Measurements from ENCODE around the gene SUPT3H.

SUPT3H gene

DNA sequence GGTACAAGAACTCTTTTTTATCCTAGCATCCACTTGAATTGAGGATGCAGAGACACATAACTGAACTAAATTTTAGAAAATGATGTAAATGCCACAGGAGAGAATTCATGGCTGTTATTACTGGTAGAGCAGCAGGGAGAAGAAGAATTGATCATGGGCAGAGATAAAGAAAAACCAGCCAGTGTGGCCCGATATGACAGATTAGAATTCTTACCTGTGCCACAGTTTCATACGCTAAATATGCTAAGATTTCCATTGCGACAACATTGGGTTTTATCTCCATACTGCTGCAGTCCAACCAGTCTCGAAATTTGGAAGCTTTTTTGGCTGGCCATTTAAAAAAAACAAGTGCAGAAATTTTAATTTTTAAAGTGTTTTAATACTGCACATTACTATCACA, 423.5 kb downstream of the SUPT3H start:
- TF ChIP-seq CTCF (conservative IDR thresholded peaks at IDR 0.05) (no peak), ZFX (IDR thresholded peaks at IDR 0.05) (no peak)
- H3K27ac ChIP-seq, result no peak overlapping the region

- TF ChIP-seq CTCF (conservative IDR thresholded peaks at IDR 0.05) (no peak), ZFX (IDR thresholded peaks at IDR 0.05) (no peak)
- no peak overlapping the region for H3K27ac ChIP-seq
These were observed 426.4 kb downstream of the SUPT3H start for GRCh38 chr6:44951253-44951747.

- H3K27ac ChIP-seq, result no peak overlapping the region
These were observed 428.0 kb downstream of the SUPT3H start for GRCh38 chr6:44949596-44950201.

GRCh38 chr6:44943541-44943940, 434.2 kb downstream of the SUPT3H start:
- TF ChIP-seq ZFX (IDR thresholded peaks at IDR 0.05) (no peak), CTCF (conservative IDR thresholded peaks at IDR 0.05) (no peak)
- no peak overlapping the region for H3K27ac ChIP-seq

More at GRCh38 chr6:44949596-44950201, 428.0 kb downstream of the SUPT3H start:
- TF ChIP-seq ZFX (IDR thresholded peaks at IDR 0.05), result no peak
- TF ChIP-seq CTCF (conservative IDR thresholded peaks at IDR 0.05), result no peak

- TF ChIP-seq ZFX (IDR thresholded peaks at IDR 0.05), result no peak
- no peak for TF ChIP-seq CTCF (conservative IDR thresholded peaks at IDR 0.05)
- no peak overlapping the region for H3K27ac ChIP-seq
These were observed 434.9 kb downstream of the SUPT3H start for GRCh38 chr6:44942798-44943197.

DNA sequence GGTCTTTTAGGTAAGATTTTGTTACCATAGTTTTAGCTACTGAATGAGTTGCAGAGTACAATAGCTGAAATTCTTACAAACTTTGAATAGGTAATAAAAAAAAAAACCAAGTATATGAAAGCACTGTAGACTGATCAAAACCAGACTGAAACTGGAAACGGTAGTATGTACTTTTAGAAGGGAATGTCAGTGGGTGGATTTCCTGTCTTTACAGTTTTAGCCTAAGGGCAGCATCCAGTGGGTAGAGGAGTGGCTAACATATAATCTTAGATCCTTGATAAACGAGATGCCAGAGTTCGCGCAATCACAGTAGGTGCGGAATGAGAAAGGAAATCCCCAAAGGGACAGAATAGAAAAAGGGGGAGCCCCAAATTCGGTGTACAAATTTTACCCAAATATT, 435.5 kb downstream of the SUPT3H start:
- TF ChIP-seq CTCF (conservative IDR thresholded peaks at IDR 0.05) (no peak), ZFX (IDR thresholded peaks at IDR 0.05) (no peak)

DNA sequence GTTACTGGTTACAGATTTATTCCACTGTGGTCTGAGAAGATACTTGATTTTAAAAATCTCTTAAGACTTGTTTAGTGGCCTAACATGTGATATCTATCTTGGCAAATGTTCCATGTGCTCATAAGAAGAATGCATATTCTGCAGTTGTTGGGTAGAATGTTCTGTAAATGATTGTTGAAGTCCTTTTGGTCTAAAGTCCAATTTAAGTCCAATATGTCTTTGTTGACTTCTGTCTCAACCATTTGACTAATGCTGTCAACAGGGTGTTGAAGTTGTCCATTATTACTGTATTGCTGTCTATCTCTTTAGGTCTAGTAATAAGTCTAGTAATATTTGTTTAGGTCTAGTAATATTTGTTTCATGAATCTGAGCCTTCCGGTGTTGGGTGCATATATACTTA, 437.4 kb downstream of the SUPT3H start:
- no peak overlapping the region for H3K27ac ChIP-seq
- TF ChIP-seq ZFX (IDR thresholded peaks at IDR 0.05), result no peak
- no peak for TF ChIP-seq CTCF (conservative IDR thresholded peaks at IDR 0.05)

More for the DNA sequence above, 435.5 kb downstream of the SUPT3H start:
- H3K27ac ChIP-seq, result no peak overlapping the region
